GM21786 (cell line): ENCODE data around the gene DCAF12.

Experiments used
- ATAC-seq: cut with Tn5 transposase; IDR thresholded peaks from one replicate; pipeline ENCODE4 v1.9.1; 2021; ENCODE audit not compliant: unreplicated experiment

Gene DCAF12

DNA sequence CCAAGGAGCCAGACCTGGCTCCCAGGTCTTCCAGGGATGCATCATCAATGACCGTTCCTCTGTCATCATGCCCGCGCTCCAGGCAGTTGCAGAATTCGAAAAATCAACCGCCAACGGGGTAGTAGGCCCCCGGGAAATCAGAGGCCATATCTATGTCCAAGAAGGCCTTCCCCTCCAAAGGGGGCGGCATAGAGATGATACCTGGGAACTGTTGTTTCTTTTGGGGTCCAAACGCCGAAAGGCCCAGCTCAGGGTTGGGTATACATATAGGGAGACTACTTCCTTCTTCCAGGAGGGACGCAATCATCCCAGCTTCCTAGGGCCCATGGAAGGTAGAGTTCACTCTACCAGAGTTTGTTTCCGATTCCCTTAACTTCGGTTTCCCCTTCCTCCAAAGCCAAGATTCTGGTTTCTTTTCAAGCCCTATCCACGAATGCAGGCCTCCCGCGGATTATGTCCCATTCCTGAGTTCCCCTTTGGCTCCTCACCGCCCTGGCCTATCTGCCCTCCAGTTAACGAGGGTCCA, 754 bp downstream of the DCAF12 start:
- ATAC-seq, result no peak

- no peak for ATAC-seq
These were observed 1.6 kb downstream of the DCAF12 start for GRCh38 chr9:34124926-34125325.

- ATAC-seq, result no peak
These were observed 2.4 kb downstream of the DCAF12 start for GRCh38 chr9:34124099-34124498.

- ATAC-seq, result no peak
These were observed 2.8 kb downstream of the DCAF12 start for GRCh38 chr9:34123682-34124081.

DNA sequence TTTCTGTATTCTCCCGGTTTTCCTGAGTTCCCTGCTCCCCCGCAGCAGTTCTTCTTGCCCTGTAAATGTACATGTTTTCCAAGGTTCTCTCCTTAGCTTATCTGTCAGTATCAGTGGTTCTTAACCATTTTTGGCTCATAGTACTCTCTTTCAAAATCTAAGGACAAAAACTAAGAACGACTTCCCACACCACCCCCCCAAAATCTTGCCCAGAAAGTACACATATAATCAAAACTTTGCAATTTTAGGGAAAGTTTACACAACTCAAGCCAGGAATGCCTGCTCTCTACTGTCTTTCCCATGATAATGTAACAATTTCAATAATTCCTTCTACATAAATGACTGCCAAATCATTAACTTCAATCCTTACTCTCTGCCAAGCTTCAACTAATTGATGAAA, 4.5 kb downstream of the DCAF12 start:
- no peak for ATAC-seq

GRCh38 chr9:34119713-34120112, 6.8 kb downstream of the DCAF12 start:
- no peak for ATAC-seq

GRCh38 chr9:34114436-34114835, 12.1 kb downstream of the DCAF12 start:
- no peak for ATAC-seq

DNA sequence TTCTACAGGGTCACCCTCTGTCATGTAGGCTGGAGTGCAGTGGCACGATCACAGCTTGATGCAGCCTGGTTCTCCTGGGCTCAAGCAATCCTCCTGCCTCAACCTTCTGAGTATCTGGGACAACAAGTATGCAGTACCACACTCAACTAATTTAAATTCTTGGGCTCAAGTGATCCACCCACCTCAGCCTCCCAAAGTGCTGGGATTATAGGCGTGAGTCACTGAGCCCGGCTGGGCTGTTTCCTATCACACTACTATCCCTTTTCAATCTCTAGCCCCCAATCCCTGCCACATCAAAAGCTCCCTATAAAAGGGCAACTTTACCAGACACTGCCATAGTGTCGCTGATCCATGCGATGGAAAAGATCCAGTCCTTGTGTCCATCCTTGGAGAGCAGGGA, 20.4 kb downstream of the DCAF12 start:
- no peak for ATAC-seq

GRCh38 chr9:34102796-34103195, 23.7 kb downstream of the DCAF12 start:
- no peak for ATAC-seq

DNA sequence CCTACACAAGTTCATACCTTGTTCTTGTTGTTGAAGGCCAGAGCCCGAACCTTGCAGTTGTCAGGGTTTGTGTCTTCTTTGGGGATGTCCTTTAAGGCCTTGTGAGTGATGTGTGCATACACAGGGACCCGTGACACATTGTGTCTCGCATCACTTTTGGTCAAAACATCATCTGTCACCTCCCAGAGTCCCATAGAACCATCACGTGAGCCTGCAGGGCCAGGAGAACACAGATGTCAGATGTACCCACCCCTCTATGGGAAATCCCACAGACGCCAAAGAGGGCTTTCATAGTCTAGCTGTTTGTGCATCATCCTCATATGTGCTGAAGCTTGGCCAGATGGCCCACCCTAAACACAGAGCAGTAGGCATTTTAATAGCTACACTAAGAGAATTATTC, 28.2 kb downstream of the DCAF12 start:
- no peak for ATAC-seq

GRCh38 chr9:34097865-34098264, 28.6 kb downstream of the DCAF12 start:
- no peak for ATAC-seq

DNA sequence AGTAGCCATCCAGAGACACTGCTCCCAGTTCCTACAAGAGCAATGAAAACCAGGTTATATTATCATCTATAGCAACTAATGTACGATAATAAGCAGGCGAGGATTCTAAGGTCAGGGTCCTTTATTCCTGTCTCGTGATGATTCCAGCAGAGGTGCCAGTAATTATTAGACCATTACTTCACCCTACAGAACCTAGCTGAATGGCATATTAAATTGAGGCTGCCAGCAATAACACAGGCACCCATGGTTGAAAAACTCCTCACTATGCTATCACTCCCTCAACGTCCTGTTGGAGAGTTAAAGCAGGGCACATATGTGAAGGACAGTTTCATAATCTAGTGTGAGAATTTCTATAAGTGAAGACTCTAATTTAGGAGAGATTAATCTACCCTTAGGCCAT, 29.7 kb downstream of the DCAF12 start:
- no peak for ATAC-seq

- ATAC-seq, result no peak
These were observed 32.9 kb downstream of the DCAF12 start for GRCh38 chr9:34093578-34093977.

DNA sequence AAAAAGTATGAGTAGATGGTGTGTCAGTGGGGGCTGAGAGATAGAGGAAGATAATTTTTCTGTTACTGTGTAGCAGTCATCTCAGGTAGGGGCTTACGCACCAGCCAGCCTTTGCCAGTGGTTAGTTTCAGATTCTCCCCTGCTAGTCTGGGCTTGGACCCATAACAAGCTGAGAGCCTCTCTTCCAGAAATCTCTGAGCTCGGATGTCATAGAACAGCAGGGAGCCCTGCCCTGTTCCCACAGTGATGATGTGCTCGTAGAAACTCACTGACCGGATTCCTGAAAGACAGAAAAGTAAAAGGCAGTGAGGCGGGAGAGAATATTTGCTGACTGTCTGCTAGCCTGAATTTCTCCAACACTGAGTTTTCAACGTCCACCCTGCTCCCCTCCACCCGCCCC, 37.2 kb downstream of the DCAF12 start:
- ATAC-seq, result no peak

GRCh38 chr9:34087370-34087769, 39.1 kb downstream of the DCAF12 start:
- ATAC-seq, result no peak

- ATAC-seq, result no peak
These were observed 39.6 kb downstream of the DCAF12 start for GRCh38 chr9:34086864-34087263.

- ATAC-seq, result no peak
These were observed 40.7 kb downstream of the DCAF12 start for GRCh38 chr9:34085581-34086500.

- no peak for ATAC-seq
These were observed 41.9 kb downstream of the DCAF12 start for GRCh38 chr9:34084562-34084961.

DNA sequence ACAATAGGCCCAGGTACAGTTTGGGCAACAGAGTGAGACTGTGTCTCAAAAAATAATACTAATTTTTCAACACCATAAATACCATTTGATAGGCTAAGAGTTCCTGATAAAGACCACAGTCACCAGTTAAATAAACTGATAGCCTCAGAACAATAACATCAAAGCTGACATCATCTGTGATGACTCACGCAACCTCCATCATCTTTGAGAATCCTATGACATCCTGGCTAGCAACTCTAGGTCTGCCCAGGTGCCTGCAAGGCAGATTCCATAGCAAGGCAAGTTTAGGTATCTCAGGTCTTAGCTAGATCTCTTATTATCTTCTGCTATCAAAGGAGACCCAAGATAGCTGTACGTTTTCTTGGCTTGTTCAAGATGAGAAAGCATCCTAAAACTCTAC, 47.3 kb downstream of the DCAF12 start:
- no peak for ATAC-seq

DNA sequence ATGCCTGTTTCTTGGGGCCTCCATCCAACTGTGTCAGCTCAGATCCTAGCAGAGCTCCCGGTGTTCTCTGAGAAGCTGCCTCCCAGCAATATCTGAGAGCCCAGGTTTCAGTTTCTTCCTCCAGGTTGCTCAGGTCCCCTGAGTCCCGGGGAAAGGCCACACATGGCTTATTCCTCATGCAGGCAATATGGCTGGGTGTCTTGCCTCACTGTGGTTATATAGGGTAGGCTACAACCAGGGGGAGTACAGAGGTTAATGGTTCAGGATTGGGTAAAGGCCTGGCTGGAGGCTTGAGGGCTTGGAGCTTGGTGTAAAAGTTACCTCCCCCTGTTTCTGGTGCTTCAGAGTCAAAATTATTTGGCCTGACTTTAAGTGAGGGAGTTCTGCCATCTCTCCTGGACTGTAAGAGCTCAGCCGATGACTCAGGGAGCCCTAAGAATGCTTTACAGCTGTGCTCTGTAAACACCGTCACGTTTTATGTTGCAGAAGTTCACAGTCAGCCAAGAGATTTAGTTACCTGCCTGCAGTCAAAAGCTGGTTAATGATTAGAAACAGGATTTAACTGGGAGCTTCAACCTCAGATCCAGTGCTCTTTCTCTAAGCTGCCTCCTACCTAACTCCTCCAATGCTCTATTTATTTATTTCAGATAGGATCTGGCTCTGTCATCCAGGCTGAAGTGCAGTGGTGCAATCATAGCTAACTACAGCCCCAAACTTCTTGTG, 53.5 kb downstream of the DCAF12 start:
- no peak for ATAC-seq

GRCh38 chr9:34072410-34072809, 54.1 kb downstream of the DCAF12 start:
- no peak for ATAC-seq
